ENCODE measurements around the gene PRDM5.

The PRDM5 gene

GRCh38 chr4:120922381-120923206 lies at the start of gene PRDM5:
Gene PRDM5, minus strand, starts transcription at chr4:120922726. Its CDS starts 118 bp downstream, at chr4:120922608.
- peak within 1 kb of the TSS; percentile 95 to 99 (median 98) for H3K27ac Mint-ChIP-seq

GRCh38 chr4:120971884-120972283 lies 49.4 kb upstream of the PRDM5 start:
- no peak overlapping the region for H3K27ac Mint-ChIP-seq
- H3K4me1 Mint-ChIP-seq: no peaks in the 10 kb centered on the region
- TF ChIP-seq CTCF (IDR thresholded peaks at IDR 0.05; ENCODE audit: unreplicated experiment in 3 of 3): no peak
- no peak overlapping the region for H3K4me3 Mint-ChIP-seq
- H3K9me3 Mint-ChIP-seq: no peaks in the 10 kb centered on the region
- H3K36me3 Mint-ChIP-seq (ENCODE audit: low read depth): no peaks in the 10 kb centered on the region
- no peaks in the 10 kb centered on the region for H3K27me3 Mint-ChIP-seq (ENCODE audit: low read depth)

More at GRCh38 chr4:120922381-120923206, at the start of gene PRDM5:
- Mint-ChIP-seq H3K9me3 (no peaks in the 10 kb centered on the region), H3K27me3 (ENCODE audit: low read depth) (no peaks in the 10 kb centered on the region), H3K4me1 (peaks cover 16% of the 10 kb centered on the region), H3K4me3 (peak within 1 kb of the TSS; percentile 85 to 96 (median 95)), H3K36me3 (ENCODE audit: low read depth) (no peaks in the 10 kb centered on the region)
- TF ChIP-seq CTCF (IDR thresholded peaks at IDR 0.05; ENCODE audit: unreplicated experiment in 3 of 3): peak in 2 of 3 experiments; percentile 31 to 42

GRCh38 chr4:120965938-120966337 lies 43.4 kb upstream of the PRDM5 start:
- Mint-ChIP-seq H3K27me3 (ENCODE audit: low read depth) (no peaks in the 10 kb centered on the region), H3K4me1 (no peaks in the 10 kb centered on the region), H3K4me3 (no peak overlapping the region), H3K36me3 (ENCODE audit: low read depth) (no peaks in the 10 kb centered on the region), H3K9me3 (no peaks in the 10 kb centered on the region), H3K27ac (no peak overlapping the region)
- no peak for TF ChIP-seq CTCF (IDR thresholded peaks at IDR 0.05; ENCODE audit: unreplicated experiment in 3 of 3)

GRCh38 chr4:120964596-120964995 lies 42.1 kb upstream of the PRDM5 start:
- TF ChIP-seq CTCF (IDR thresholded peaks at IDR 0.05; ENCODE audit: unreplicated experiment in 3 of 3): no peak
- no peaks in the 10 kb centered on the region for H3K4me1 Mint-ChIP-seq
- no peaks in the 10 kb centered on the region for H3K36me3 Mint-ChIP-seq (ENCODE audit: low read depth)
- H3K27ac Mint-ChIP-seq: no peak overlapping the region
- H3K9me3 Mint-ChIP-seq: no peaks in the 10 kb centered on the region
- no peak overlapping the region for H3K4me3 Mint-ChIP-seq
- H3K27me3 Mint-ChIP-seq (ENCODE audit: low read depth): no peaks in the 10 kb centered on the region

- H3K4me3 Mint-ChIP-seq: no peak overlapping the region
- no peak for TF ChIP-seq CTCF (IDR thresholded peaks at IDR 0.05; ENCODE audit: unreplicated experiment in 3 of 3)
These were observed 40.9 kb upstream of the PRDM5 start for GRCh38 chr4:120963449-120963848.

More at GRCh38 chr4:120963449-120963848, 40.9 kb upstream of the PRDM5 start:
- Mint-ChIP-seq H3K9me3 (no peaks in the 10 kb centered on the region), H3K4me1 (no peaks in the 10 kb centered on the region), H3K36me3 (ENCODE audit: low read depth) (no peaks in the 10 kb centered on the region), H3K27ac (no peak overlapping the region), H3K27me3 (ENCODE audit: low read depth) (no peaks in the 10 kb centered on the region)

Measured in nephron (organoid).